Iris pigment epithelial cell (primary cell): Measurements from ENCODE around the gene TUBA4B.
A peak's percentile ranks its signal among the peaks of the same experiment; 100 is the strongest.
"Not testable (repeated sequence)": the region's sequence is repeated elsewhere in the genome, so short reads cannot be mapped to it uniquely, and the experiment has no call there.

Experiments
- DNase-seq: peaks from one replicate; pipeline ENCODE4 v3.0.0-alpha.2; 2011; ENCODE audit warnings: low read depth

Gene TUBA4B

DNA sequence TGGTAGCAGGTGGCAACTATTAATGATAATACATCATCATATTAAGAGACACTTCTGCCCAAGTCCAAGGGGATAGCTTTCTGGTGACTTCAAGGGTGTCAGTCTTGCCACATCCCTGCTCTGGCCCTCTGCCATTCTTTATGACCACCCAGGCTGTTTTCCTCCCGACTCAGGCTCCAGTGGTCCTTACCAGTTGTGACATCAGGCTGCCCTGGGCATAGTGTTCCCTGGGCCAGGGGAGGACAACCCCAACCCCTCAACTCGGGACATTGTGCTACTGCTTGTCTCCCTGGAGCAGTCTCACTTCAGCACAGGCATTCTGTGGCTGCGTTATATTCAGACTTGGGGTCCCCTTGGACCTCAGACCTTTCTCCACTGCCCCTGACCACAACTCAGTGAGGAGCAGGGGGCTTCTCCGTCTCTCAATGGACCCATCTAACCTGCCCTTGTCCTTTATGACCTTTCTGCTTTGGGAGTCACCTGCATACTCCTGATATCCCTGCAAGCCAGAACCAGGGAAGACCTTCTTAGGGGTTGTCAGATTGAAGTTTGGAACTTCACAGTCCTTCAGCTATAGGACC, 39.0 kb downstream of the TUBA4B start:
- DNase-seq = no peak

GRCh38 chr2:219292616-219293015, 39.6 kb downstream of the TUBA4B start:
- DNase-seq = no peak

- no peak for DNase-seq
Observed at GRCh38 chr2:219293736-219294231, 40.7 kb downstream of the TUBA4B start.

- peak; percentile 74 for DNase-seq
Observed at GRCh38 chr2:219294356-219295351, 41.6 kb downstream of the TUBA4B start.

DNA sequence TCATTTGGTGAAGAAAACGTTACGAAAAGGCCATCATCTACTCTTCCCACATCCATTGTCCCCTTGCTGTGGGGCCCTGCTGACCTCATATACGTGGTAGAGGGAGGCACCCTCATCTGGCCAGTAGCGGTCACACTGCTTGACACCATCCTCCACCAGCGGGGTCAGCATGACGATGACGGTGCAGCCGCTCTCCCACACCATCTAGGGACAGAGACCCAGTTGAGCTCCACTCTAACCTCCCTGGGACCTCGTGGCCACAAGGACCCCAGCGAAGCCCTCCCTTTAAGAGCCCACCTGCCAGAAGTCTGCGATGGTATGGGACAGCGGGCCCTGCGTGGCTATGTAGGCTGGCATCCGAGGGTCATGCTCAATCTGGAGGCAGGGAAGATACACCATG, 43.1 kb downstream of the TUBA4B start:
- DNase-seq = no peak

DNA sequence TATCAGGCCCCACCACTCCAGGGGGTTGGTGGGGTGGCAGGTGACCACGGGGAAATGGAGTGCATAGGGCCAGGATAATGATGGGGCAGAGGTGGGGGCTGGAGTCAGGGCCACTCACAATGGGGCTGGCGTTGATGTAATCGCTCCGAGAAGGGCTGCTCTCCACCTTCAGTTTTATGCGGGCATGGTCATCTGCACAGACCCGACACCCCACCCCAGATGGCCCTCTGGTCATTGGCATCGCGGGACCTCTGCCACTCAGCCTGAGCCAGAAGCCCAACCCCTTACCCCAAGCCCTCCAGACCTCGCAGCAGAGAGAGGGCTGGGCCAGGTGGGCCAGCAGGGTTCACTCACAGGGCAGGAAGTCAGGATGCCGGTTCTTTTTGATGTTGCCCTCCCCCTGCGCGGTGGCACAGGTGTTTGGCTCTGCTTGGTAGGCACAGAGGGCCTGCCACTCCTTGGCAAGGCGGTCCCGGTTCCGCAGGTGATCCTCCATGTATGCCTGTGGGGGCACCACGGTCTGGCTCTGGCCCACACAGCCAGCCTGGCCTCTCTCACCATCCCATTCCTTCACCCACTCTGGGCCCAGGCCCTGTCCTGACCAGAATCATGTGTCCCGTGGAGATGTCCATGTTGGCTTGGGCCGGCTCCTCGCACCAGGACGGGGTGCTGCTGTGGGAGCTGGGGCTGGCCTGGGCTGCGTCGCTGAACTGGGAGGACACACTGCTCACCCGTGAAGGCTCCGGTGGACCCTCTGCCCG, 43.8 kb downstream of the TUBA4B start:
- DNase-seq = no peak

- DNase-seq = no peak
Observed at GRCh38 chr2:219297766-219298456, 44.9 kb downstream of the TUBA4B start.

DNA sequence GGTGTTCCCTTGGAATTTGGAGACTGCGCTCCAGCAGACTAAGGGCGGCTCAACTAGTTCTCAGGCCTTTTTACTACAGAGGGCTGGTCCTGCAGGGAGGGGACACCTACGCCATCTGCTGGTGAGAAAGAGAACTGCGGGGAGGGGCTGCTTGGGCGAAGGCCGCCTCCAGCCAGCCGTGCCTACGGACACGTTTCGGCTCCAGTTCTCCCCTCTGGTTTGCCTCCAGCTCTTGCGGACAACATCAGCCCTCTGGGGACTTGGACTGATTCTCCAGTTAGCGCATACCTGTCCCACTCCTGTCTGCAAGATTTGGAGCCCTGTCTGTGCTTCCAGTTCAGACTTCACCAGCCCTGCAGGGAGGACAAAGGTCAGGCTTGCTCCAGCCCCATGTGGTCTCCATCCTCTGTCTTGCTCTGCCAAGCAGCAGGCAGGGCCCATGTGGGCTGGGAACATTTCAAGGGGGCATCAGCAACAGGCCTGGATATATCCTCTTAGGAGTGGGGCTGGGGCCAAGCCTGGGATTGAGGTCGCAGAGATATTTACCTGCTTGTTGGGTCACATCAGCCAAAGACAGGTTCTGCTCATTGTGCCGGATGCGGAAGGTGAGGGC, 45.8 kb downstream of the TUBA4B start:
- DNase-seq = peak; percentile 61

- DNase-seq = no peak
Observed at GRCh38 chr2:219299372-219299760, 46.3 kb downstream of the TUBA4B start.

DNA sequence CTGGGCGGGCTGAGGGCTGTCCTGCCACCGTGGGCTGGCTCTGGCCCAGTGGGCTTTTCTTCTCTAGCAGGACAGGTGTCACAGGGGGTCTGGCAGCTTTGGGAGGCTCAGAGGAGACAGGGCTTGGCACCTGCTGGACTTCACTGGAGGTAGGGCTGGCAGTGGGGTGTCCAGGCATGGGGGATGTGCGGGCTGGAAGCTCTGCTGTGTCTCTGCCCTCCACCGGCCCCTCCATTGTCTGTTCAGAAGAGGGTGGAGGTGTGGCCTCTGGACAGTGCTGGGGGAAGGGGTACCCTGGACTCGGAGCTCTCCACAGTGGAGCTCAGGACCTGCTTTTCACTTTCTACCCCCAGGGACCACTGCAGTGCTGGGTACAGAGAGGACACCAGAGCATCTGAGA, 47.0 kb downstream of the TUBA4B start:
- DNase-seq = no peak

GRCh38 chr2:219302412-219302968, 49.4 kb downstream of the TUBA4B start:
- no peak for DNase-seq

DNA sequence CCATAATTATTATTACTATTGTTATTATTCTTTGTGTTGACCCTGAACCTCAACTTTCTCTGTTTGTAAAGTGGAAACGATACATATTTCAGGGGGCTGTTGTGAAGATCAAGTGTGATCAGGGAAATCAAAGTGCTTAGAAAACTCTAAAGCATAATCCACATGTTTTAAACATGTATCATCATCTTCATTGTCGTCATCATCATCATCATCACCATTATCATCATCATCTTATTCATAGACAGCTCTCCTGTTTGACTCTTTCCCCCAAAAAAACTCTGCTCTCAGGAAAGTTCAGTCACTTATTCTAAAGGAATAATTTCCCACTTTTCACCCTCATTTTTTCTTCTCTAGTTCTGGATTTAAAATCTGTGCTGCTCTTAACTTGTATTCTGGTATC, 51.2 kb downstream of the TUBA4B start:
- DNase-seq = no peak

GRCh38 chr2:219306047-219306446, 53.0 kb downstream of the TUBA4B start:
- DNase-seq = no peak

- peak; percentile 52 for DNase-seq
Observed at GRCh38 chr2:219308142-219309101, 55.4 kb downstream of the TUBA4B start.

DNA sequence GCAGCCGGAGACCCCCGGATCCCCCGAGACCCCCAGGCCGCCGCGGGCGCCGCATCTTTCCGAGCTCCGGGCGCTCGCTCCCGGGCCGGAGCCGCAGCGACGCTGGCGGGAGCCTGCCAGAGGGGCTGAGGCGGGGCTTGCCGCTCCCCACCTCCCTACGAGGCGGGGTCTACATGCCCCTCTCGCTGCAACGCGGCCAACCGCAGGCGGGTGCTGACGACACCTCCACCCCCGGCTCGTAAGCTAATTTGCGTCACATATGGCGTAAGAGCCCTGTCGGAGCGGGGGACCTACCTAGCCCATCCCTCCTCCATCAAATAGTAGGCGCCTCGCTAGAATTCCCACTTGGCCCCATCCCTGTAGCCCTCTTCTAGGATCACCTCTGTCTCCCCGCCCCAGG, 56.2 kb downstream of the TUBA4B start, which contains the start of gene PTPRN:
Gene PTPRN (minus strand): TSS at position 124 of the 400 bp plus-strand sequence. CDS start 69 bp downstream, at position 55.
- DNase-seq = peak; percentile 27

DNA sequence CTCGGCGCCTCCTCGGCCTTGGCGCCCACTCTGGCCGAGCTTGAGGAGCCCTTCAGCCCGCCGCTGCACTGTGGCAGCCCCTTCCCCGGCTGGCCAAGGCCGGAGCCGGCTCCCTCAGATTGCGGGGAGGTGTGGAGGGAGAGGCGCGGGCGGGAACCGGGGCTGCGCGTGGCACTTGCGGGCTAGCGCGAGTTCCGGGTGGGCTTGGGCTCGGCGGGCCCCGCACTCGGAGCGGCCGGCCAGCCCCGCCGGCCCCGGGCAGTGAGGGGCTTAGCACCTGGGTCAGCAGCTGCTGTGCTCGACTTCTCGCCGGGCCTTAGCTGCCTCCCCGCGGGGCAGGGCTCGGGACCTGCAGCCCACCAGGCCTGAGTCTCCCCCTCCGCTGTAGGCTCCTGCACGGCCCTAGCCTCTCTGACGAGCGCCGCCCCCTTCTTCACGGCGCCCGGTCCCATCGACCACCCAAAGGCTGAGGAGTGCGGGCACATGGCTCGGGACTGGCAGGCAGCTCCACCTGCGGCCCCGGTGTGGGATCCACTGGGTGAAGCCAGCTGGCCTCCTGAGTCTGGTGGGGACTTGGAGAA, 59.7 kb downstream of the TUBA4B start:
- not testable (repeated sequence) for DNase-seq

GRCh38 chr2:219314804-219315468, 61.9 kb downstream of the TUBA4B start:
- no peak for DNase-seq
